ENCODE measurements around the gene ABHD4.
"Not testable (repeated sequence)": the region's sequence is repeated elsewhere in the genome, so short reads cannot be mapped to it uniquely, and the experiment has no call there.

Gene ABHD4

DNA sequence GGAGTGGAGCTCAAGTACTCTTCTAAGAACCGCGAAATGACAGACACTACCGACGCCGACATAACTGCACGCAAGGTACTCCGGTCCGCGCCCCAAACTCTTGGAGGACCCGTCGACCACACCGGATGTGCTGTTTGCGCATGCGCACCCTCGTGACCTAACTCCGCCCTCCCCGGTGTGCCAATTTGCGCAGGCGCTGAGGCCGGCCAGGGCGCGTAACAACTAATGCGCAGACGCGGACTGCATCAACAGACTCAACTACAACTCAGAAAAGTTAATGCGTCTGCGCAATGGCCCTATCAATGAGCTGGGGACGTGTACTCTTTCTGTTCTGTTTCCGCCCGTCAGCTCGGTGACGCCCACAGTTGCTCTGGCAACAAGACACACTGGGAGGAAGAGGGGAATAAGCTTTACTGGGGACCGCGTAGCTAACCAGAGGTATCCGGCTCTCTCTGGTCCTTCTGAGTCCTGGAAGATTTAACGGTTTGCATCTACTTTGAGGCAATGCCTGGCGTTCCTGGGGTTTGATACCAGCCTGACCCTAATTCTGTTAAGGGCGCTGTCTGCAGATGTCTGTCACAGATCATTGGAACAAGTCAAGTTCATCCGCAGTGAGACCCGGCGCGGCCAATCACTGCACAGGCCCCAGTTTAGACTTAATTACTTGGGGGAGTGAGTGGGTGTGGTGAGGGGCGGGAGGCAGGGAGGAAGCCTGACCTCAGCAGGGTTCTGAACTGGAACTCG, 8.8 kb upstream of the ABHD4 start, which contains the start of gene DAD1:
Gene DAD1, minus strand, starts transcription at position 129 of the 744 bp plus-strand sequence. Its CDS starts 67 bp downstream, at position 62.
- peak; percentile 100 for DNase-seq (ENCODE audit: low spot score)

- no peak for DNase-seq (ENCODE audit: low spot score)
Measured at GRCh38 chr14:22593189-22593588, 4.9 kb upstream of the ABHD4 start.

GRCh38 chr14:22593601-22594000, 4.5 kb upstream of the ABHD4 start:
- DNase-seq (ENCODE audit: low spot score), result peak; percentile 45

DNA sequence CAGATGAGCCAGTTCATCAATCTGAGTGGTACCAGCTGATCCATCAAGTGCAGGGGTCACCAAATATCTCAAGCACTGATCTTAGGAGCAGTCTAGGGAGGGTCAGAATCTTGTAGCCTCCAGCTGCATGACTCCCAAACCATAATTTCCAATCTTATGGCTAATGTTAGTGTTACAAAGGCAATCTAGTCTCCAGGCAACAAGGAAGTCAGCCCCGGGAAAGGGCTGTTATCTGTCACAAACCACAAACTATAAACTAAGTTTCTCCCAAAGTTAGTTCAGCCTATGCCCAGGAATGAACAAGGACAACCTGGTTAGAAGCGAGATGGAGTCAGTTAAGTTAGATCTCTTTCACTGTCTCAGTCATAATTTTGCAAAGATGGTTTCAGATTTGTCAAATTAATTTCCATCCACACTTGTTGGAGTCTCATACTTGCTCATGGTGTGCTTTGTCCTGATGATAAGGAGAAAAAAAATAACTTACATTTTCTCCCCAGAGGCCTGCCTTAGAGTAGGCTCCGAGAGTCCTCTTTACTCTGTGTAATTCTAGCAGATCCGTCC, 3.9 kb upstream of the ABHD4 start:
- no peak for DNase-seq (ENCODE audit: low spot score)

DNA sequence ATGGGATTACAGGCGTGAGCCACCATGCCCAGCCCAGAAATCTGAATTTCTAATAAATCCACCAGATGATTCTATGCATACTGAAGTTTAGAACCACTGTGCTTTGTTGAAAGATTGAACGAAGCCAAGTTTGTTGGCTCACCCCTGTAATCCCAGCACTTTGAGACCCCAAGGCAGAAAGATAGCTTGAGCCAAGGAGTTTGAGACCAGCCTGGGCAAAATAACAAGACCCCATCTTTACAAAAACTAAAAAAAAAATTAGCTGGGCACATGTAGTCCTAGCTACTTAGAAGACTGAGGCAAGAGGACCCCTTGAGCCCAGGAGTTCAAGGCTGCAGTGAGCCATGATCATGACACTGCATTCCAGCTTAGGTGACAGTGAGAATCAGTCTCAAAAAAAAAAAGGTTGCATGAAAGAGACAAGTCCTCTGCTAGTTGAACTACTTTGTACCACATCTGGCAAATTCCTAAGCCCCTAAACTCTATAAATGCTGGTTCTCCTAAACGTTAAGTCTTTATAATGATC, 1.7 kb upstream of the ABHD4 start:
- DNase-seq (ENCODE audit: low spot score), result no peak

DNA sequence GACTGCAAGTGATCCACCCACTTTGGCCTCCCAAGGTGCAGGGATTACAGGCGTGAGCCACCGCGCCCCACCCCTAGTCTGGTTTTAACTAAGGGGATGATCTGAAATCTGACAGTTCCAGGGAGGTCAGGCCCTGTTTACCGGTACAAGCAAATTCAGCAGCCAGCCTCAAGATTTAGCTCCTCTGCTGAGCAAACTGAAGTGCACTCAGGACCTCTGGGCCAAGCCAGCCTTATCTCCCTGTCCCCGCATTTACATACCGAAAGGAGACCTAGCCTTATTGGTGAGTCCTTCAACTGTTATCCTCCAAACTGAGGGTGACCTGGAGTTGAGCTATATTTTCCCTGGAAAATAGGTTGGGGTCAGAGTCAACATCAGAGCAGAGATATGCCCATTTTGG, 835 bp upstream of the ABHD4 start:
- peak; percentile 57 for DNase-seq (ENCODE audit: low spot score)

DNA sequence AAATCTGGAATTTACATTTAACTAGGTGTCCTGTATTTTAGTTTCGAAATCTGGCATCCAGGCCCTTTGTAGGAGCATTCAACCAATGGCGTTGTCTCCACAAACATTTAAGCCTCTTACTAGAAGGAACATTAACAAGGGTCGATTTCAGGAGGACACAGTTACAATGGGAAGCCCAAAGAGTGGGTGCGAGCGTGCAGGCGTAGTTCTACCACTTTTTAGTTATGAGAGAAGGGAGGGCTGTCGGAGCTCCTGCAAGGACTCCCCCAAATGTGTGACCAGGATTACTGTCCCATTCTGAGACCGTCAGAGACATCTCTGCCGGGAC, 365 bp upstream of the ABHD4 start:
- no peak for DNase-seq (ENCODE audit: low spot score)

- peak; percentile 90 for DNase-seq (ENCODE audit: low spot score)
Measured at GRCh38 chr14:22598896-22599244, 770 bp downstream of the ABHD4 start.

DNA sequence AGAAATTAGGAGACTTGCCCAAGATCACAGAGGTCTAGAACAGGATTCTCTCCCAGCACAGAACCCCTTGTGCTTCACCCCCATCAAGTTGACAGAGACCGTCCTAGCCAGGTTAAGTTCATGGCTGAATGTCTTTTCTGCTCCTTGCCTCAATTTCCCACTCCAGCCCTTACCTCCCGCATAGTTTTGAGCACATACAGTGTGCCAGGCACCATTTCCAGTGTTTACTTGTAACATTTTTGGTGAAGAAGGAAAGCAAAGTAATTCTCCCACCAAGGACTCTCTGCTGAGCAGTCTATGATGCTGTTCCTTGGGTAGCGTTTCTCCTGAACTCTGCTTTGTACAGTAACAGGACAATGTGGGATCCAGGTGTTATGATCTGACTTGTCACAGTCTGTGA, 1.2 kb downstream of the ABHD4 start:
- DNase-seq (ENCODE audit: low spot score), result no peak

DNA sequence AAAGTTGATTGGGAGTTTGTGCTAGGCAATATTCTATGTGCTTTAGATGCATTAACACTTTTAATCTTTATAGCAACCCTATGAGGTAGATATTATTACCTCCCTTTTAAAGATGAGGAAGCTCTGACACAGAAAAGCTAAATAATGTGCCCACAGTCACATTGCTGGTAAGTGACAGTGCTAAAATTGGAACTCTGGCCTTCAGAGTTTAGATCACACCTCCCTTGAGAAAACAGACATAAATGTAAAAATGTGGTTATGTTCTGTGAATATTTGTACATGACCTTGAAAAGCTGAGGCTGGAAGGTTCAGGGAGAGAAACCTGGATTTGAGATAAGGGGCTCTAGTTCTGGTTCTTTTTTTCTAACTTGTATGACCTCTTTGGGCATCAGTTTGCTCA, 1.9 kb downstream of the ABHD4 start:
- DNase-seq (ENCODE audit: low spot score), result no peak

- no peak for DNase-seq (ENCODE audit: low spot score)
Measured at GRCh38 chr14:22601456-22601855, 3.4 kb downstream of the ABHD4 start.

GRCh38 chr14:22601996-22602395, 3.9 kb downstream of the ABHD4 start:
- DNase-seq (ENCODE audit: low spot score), result no peak

- no peak for DNase-seq (ENCODE audit: low spot score)
Measured at GRCh38 chr14:22602862-22603261, 4.8 kb downstream of the ABHD4 start.

DNA sequence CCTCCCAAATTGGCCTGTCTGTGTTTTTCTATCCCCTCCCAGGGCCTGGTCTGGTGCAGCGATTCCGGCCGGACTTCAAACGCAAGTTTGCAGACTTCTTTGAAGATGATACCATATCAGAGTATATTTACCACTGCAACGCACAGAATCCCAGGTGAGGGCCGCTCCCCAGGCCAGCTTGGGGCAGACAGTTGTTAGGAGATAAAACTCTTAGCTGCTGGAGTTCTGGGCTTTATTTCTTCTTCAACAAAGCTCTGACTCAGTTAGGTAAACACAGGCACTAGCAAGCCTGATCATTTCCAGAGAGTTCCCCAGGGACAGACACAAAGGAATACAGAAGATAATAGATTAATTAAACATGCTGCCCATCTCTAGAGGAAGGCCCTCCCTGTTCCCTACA, 8.3 kb downstream of the ABHD4 start:
- no peak for DNase-seq (ENCODE audit: low spot score)

- DNase-seq (ENCODE audit: low spot score), result no peak
Measured at GRCh38 chr14:22607291-22607690, 9.2 kb downstream of the ABHD4 start.

GRCh38 chr14:22610931-22611330, 12.8 kb downstream of the ABHD4 start:
- no peak for DNase-seq (ENCODE audit: low spot score)

DNA sequence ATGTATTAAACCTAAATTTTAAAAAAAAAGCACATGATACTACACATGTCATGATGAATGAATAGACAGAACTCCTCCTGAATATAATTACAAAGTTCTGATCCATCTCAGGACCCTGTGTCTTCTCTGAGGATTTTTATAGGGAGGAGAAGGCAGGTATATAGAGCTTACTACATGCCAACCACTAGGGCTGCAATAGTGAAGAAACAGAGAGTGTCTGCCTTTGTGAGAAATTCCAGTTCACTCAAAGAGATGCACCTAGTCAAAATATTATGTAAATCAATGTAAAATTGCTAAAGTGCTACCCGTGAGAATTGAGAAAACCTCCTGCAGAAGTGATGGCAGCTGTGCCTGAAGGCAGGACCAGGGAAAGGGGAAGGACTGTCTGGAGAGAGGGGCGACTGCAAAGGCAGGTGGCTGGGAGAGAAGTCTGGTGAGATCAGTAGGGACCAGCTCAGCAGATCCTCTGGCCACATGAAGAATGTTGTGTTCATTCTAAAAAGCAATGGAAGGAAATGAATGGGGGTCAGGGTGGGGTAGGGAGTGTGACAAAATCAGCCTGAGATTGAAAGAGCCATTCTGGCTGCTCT, 15.1 kb downstream of the ABHD4 start:
- DNase-seq (ENCODE audit: low spot score), result no peak

GRCh38 chr14:22613736-22614239, 15.7 kb downstream of the ABHD4 start:
- no peak for DNase-seq (ENCODE audit: low spot score)

DNA sequence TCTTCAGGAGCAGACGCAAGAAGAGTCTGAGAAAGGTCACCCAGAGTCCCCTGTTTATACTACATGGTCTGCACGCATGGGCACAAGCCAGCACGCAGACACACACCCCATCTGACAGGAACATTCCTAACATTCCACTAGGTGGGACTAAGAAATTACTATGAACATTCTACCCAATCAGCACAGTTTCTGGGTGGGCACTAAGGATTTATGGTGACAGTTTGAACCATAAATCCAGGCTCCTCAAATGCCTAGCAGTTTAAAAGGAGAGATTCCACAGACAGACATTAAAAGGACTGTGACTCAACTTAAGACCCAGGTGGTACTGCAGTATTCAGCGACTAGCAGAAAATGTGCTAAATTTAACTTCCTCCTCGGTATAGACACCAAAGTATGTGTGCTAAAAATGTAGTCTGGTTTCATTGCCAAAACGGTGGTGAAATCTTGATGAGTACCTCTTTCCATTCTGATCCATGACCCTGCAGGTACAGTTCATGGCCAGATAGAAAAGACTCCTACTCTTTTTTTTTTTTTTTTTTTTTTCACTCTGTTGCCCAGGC, 16.2 kb downstream of the ABHD4 start:
- DNase-seq (ENCODE audit: low spot score), result no peak

DNA sequence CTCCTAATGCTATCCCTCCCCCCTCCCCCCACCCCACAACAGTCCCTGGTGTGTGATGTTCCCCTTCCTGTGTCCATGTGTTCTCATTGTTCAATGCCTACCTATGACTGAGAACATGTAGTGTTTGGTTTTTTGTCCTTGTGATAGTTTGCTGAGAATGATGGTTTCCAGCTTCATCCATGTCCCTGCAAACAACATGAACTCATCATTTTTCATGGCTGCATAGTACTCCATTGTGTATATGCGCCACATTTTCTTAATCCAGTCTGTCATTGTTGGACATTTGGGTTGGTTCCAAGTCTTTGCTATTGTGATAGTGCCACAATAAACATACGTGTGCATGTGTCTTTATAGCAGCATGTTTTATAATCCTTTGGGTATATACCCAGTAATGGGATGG, 17.7 kb downstream of the ABHD4 start:
- not testable (repeated sequence) for DNase-seq (ENCODE audit: low spot score)

GRCh38 chr14:22622255-22622654, 24.2 kb downstream of the ABHD4 start:
- no peak for DNase-seq (ENCODE audit: low spot score)

DNA sequence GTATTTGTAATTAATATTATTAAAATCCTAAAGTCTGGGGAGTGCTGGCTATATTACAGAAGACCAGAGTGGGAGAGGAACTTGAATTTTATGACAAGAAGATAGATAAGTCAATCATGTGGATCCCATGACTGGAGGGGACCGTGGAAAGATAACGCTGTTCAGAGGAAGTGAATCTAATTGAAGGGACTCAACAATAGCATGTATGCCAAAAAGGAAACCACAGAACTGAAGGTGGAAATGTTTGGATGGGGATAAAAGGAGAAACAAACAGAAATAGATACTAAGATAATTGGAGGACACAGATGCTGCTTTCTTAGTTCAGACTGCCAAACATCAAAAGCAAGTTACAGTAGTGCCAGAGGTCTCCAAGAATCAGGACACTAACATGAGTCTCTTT, 24.9 kb downstream of the ABHD4 start:
- DNase-seq (ENCODE audit: low spot score), result no peak

DNA sequence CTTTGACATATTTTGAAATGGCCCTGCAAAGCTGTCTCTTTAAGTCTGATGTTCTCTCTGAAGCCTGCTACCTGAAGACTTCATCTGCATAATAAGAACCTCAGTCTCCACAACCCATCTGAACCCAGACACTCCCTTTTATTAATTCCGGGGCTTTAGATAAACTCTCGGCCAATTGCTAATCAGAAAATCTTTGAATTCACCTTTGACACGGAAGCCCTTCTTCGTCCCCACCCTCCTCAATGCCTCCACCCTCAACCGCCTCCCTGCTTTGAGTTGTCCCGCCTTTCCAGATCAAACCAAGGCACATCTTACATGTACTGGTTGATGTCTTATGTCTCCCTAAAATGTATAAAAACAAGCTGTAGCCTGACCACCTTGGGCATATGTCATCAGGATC, 28.5 kb downstream of the ABHD4 start:
- no peak for DNase-seq (ENCODE audit: low spot score)

Measured in hematopoietic multipotent progenitor cell treated with erythropoietin and hydrocortisone succinate and interleukin-3 and kit ligand, for 17 days (in vitro differentiated cells).